Tibial nerve (tissue), 4 donors: ENCODE measurements around the gene SORBS1.

ENCODE experiments used
- EP300 ChIP-seq, 2 donors: sonication (generic); formaldehyde crosslinking; IDR thresholded peaks; one replicate each; pipeline ENCODE4 v1.6.1; 2017; ENCODE audit warnings: antibody characterized with exemption in 2 of 2, mild to moderate bottlenecking in 1 of 2
- POLR2A ChIP-seq, 2 donors: fragments of 450-650 bp; IDR thresholded peaks; one replicate each; pipeline ENCODE4 v1.6.1; 2017; ENCODE audit warnings: antibody characterized with exemption in 2 of 2, mild to moderate bottlenecking in 2 of 2, moderate library complexity in 2 of 2
- TF ChIP-seq, protein P1 (sequence below), 5 experiments: fragments of 200-600 bp in 3 of 5; fragments of 450-650 bp in 2 of 5; sonication (generic) in 3 of 5; IDR thresholded peaks; one replicate each; pipeline ENCODE4 v1.5.1; 2016 to 2019; ENCODE audit warnings: antibody characterized with exemption in 5 of 5, mild to moderate bottlenecking in 3 of 5, moderate library complexity in 2 of 5

DNA sequence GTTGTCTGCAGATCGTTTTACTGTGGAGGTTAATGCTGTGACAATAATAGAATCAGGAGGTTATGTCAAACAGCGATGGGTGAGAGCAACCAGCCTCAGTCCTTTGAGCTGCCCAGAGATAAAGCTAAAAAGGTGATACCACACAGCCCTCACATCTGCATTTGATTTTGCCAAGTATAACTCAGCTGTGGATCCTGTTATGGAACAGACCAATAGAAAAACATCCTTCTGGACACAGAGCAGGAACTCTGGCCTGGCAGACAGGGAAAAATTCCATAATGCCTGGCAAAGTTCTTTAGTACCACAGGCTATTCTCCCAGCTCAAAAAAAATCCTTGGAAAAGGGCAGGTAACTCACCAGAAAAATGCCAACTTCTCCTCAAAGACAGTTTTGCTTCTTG, 183.2 kb downstream of the SORBS1 start:
- TF ChIP-seq, protein P1, sequence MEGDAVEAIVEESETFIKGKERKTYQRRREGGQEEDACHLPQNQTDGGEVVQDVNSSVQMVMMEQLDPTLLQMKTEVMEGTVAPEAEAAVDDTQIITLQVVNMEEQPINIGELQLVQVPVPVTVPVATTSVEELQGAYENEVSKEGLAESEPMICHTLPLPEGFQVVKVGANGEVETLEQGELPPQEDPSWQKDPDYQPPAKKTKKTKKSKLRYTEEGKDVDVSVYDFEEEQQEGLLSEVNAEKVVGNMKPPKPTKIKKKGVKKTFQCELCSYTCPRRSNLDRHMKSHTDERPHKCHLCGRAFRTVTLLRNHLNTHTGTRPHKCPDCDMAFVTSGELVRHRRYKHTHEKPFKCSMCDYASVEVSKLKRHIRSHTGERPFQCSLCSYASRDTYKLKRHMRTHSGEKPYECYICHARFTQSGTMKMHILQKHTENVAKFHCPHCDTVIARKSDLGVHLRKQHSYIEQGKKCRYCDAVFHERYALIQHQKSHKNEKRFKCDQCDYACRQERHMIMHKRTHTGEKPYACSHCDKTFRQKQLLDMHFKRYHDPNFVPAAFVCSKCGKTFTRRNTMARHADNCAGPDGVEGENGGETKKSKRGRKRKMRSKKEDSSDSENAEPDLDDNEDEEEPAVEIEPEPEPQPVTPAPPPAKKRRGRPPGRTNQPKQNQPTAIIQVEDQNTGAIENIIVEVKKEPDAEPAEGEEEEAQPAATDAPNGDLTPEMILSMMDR (IDR thresholded peaks at IDR 0.05): no peak
- TF ChIP-seq POLR2A (IDR thresholded peaks at IDR 0.05) (no peak), EP300 (IDR thresholded peaks at IDR 0.05) (no peak)
